B cell (primary cell): ENCODE results near the gene HPS4. TPM values are rescaled to one million over a fixed set of nuclear protein-coding genes. Genes with fewer than 3 reads are reported as not detected.

Source experiments
- ATAC-seq: fragments of 200-7000 bp; cut with Tn5 transposase; one replicate; pipeline ENCODE4 v1.10.0; 2021; ENCODE audit warnings: low read depth, mild to moderate bottlenecking, moderate number of reproducible peaks, moderate library complexity
- CTCF ChIA-PET: fragments of 350-600 bp; sonication (Branson Sonifier 250); formaldehyde crosslinking; loops from one replicate; lab custom pipeline; 2021; ENCODE audit warnings: antibody characterized with exemption, inconsistent platforms; lab: Charles Lee
- POLR2A ChIA-PET: fragments of 350-600 bp; sonication (Branson Sonifier 250); formaldehyde crosslinking; loops from one replicate; lab custom pipeline; 2021; ENCODE audit warnings: antibody characterized with exemption; lab: Charles Lee
- DNase-seq: peaks from one replicate; pipeline ENCODE4 v3.0.0; 2013
- H2AFZ ChIP-seq: 2 replicates; pipeline ENCODE4 v1.6.1; 2012; ENCODE audit warnings: mild to moderate bottlenecking, low read depth, low read length; ENCODE audit not compliant: insufficient read depth, poor library complexity, severe bottlenecking
- H3K27ac ChIP-seq, 2 donors: 1 replicate in 1 of 2; 2 replicates in 1 of 2; pipeline ENCODE4 v1.5.1; 2012 to 2013; ENCODE audit warnings: low read length in 2 of 2, mild to moderate bottlenecking in 2 of 2, moderate library complexity in 1 of 2
- H3K27me3 ChIP-seq, 4 experiments: fragments of 200-600 bp in 1 of 4; sonication (generic) in 1 of 4; replicated peaks in 1 of 4; 1 replicate in 2 of 4; 2 replicates in 2 of 4; pipeline versions ENCODE4 v1.6.1 to v1.7.0; 2013 to 2016; ENCODE audit warnings: low read length in 3 of 4, mild to moderate bottlenecking in 2 of 4, mixed read lengths in 1 of 4, moderate library complexity in 1 of 4; ENCODE audit not compliant: insufficient read depth in 4 of 4, control insufficient read depth in 3 of 4; ENCODE audit errors: control extremely low read depth in 1 of 4
- H3K36me3 ChIP-seq, 2 experiments: replicated peaks in 1 of 2; 1 replicate in 1 of 2; 2 replicates in 1 of 2; pipeline versions ENCODE4 v1.6.1 to v1.7.1; 2013; ENCODE audit warnings: low read length in 1 of 2; ENCODE audit not compliant: insufficient read depth in 2 of 2, control insufficient read depth in 1 of 2; ENCODE audit errors: control extremely low read depth in 1 of 2, extremely low read depth in 1 of 2
- H3K4me1 ChIP-seq, 2 donors: fragments of 200-600 bp in 1 of 2; sonication (generic) in 1 of 2; 1 replicate in 1 of 2; 2 replicates in 1 of 2; pipeline versions ENCODE4 v1.5.1 to v1.6.1; 2013 to 2017; ENCODE audit warnings: low read length in 2 of 2; ENCODE audit not compliant: control insufficient read depth in 2 of 2, insufficient read depth in 2 of 2
- H3K4me2 ChIP-seq: replicated peaks from 2 replicates; pipeline ENCODE3; 2012; ENCODE audit warnings: mild to moderate bottlenecking, low read depth, low read length; ENCODE audit not compliant: poor library complexity, severe bottlenecking
- H3K4me3 ChIP-seq, 5 experiments: fragments of 200-600 bp in 1 of 5; sonication (generic) in 1 of 5; 1 replicate in 3 of 5; 2 replicates in 2 of 5; pipeline versions ENCODE4 v1.5.1 to v1.7.0; 2011 to 2016; ENCODE audit warnings: low read length in 4 of 5, mild to moderate bottlenecking in 4 of 5, low read depth in 2 of 5, control low read depth in 1 of 5, moderate library complexity in 1 of 5; ENCODE audit not compliant: insufficient read depth in 1 of 5; ENCODE audit errors: control extremely low read depth in 1 of 5, extremely low read depth in 1 of 5
- H3K79me2 ChIP-seq: fragments of 200-600 bp; sonication (generic); one replicate; pipeline ENCODE4 v1.6.0; 2016; ENCODE audit warnings: low read length; ENCODE audit not compliant: control insufficient read depth, insufficient read depth
- H3K9ac ChIP-seq: fragments of 200-600 bp; sonication (generic); 2 replicates; pipeline ENCODE4 v1.6.1; 2017; ENCODE audit warnings: mild to moderate bottlenecking, low read length, moderate library complexity
- H3K9me3 ChIP-seq, 3 donors: one replicate each; pipeline versions ENCODE4 v1.6.1 to v1.7.1; 2013; ENCODE audit warnings: low read length in 2 of 3; ENCODE audit not compliant: control insufficient read depth in 2 of 3, insufficient read depth in 1 of 3; ENCODE audit errors: control extremely low read depth in 1 of 3
- H4K20me1 ChIP-seq: 2 replicates; pipeline ENCODE4 v1.6.0; 2012; ENCODE audit warnings: mild to moderate bottlenecking, low read length; ENCODE audit not compliant: insufficient read depth, control insufficient read depth, poor library complexity, severe bottlenecking
- H3K27ac Mint-ChIP-seq: one replicate; pipeline ENCODE4 v1.8.0; 2021; ENCODE audit warnings: mixed read lengths
- H3K27me3 Mint-ChIP-seq: one replicate; pipeline ENCODE4 v1.8.0; 2021; ENCODE audit warnings: mixed read lengths
- H3K4me1 Mint-ChIP-seq: one replicate; pipeline ENCODE4 v1.8.0; 2021; ENCODE audit warnings: mixed read lengths
- H3K4me3 Mint-ChIP-seq: one replicate; pipeline ENCODE4 v1.8.0; 2021; ENCODE audit warnings: mixed read lengths
- H3K9me3 Mint-ChIP-seq: one replicate; pipeline ENCODE4 v1.8.0; 2022; ENCODE audit warnings: mixed read lengths; ENCODE audit not compliant: insufficient read depth
- EZH2 ChIP-seq: IDR thresholded peaks from 2 replicates; pipeline ENCODE4 v1.6.1; 2012; ENCODE audit warnings: borderline replicate concordance, low read depth, mild to moderate bottlenecking, moderate library complexity, low read length; ENCODE audit not compliant: insufficient read depth, poor library complexity, severe bottlenecking
- WGBS: methylation state at CpG from one replicate; pipeline ENCODE4 v1.1.5; 2013; ENCODE audit warnings: missing lambda C conversion rate; ENCODE audit not compliant: insufficient coverage; 5-methylcytosine and 5-hydroxymethylcytosine counted together
- intact Hi-C: fragments of 100-400 bp; cut with micrococcal nuclease; formaldehyde crosslinking; loops from one replicate; pipeline ENCODE4 v1.10.0; 2022
- polyA plus RNA-seq: library from polyadenylated mRNA; depleted of rRNA; stranded (reverse); fragments of >200 nt; gene quantifications from 2 replicates; pipeline ENCODE4 v1.2.3, GENCODE V29; 2012
- total RNA-seq, 2 donors: library from RNA; stranded (reverse); fragments of 120-200 nt in 1 of 2; gene quantifications; 1 replicate in 1 of 2; 2 replicates in 1 of 2; pipeline versions ENCODE4 v1.2.3 to v1.2.4, GENCODE V29; 2013 to 2022
- TF ChIP-seq, protein P1 (sequence below): fragments of 200-600 bp; IDR thresholded peaks from one replicate; pipeline ENCODE4 v1.8.0; 2022; ENCODE audit warnings: antibody characterized with exemption, mild to moderate bottlenecking

HPS4 gene
- total and polyA plus RNA-seq, 2 donors (not counting 1 experiment from before 2014, with no cell fraction given) = 34.8 to 61.8 TPM

- Histone ChIP-seq H3K36me3 (peaks cover 6 to 79% of the 10 kb centered on the region in 2 experiments), H4K20me1 (peaks cover 13% of the 10 kb centered on the region), H2AFZ (no peak overlapping the region), H3K27ac (no peak overlapping the region), H3K9ac (no peak overlapping the region), H3K9me3 (no peaks in the 10 kb centered on the region), H3K27me3 (no peaks in the 10 kb centered on the region), H3K4me3 (no peak overlapping the region), H3K4me1 (peaks cover 13 to 14% of the 10 kb centered on the region in 2 donors), H3K79me2 (peaks cover 20% of the 10 kb centered on the region), H3K4me2 (no peak overlapping the region)
- H3K4me3 Mint-ChIP-seq = no peak overlapping the region
- DNase-seq = no peak
- intact Hi-C loops = no loop called here
- H3K9me3 Mint-ChIP-seq = no peaks in the 10 kb centered on the region
- no peaks in the 10 kb centered on the region for H3K27me3 Mint-ChIP-seq
- TF ChIP-seq EZH2 = no peak
- TF ChIP-seq, protein P1, sequence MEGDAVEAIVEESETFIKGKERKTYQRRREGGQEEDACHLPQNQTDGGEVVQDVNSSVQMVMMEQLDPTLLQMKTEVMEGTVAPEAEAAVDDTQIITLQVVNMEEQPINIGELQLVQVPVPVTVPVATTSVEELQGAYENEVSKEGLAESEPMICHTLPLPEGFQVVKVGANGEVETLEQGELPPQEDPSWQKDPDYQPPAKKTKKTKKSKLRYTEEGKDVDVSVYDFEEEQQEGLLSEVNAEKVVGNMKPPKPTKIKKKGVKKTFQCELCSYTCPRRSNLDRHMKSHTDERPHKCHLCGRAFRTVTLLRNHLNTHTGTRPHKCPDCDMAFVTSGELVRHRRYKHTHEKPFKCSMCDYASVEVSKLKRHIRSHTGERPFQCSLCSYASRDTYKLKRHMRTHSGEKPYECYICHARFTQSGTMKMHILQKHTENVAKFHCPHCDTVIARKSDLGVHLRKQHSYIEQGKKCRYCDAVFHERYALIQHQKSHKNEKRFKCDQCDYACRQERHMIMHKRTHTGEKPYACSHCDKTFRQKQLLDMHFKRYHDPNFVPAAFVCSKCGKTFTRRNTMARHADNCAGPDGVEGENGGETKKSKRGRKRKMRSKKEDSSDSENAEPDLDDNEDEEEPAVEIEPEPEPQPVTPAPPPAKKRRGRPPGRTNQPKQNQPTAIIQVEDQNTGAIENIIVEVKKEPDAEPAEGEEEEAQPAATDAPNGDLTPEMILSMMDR = no peak
- no peak for ATAC-seq
- 94% methylated on average over 25 of the region's 25 CpGs for WGBS
- POLR2A ChIA-PET = no interaction called here
- peaks cover 16% of the 10 kb centered on the region for H3K4me1 Mint-ChIP-seq
- no peak overlapping the region for H3K27ac Mint-ChIP-seq
- CTCF ChIA-PET = interaction anchor here (1.2 to 1.5 kb wide), 2 partner anchors 14 to 36 kb away, joined by 3 to 4 read pairs; no protein-coding TSS in a partner anchor
Observed at GRCh38 chr22:26499188-26499703, 15.7 kb upstream of the HPS4 start.

DNA sequence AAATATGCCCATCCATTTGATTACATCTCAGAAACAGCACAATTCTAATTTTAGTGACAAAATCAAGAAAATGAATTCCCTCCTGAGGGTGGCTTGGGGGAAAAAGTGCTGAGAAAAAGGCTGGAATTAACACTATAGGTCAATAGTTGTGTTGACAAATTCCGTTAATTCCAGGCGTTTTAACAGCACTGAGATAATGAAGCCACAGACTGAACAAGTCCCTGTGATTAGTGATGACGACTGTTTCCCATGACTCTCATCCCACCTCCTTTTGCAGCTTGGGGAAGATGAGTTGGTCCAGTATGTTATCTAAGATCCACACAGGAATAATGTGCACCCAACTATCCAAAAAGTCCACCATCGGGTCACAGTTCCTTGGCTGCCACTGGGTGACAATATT is 12.9 kb upstream of the HPS4 start:
- Histone ChIP-seq H3K27me3 (no peaks in the 10 kb centered on the region), H3K9ac (no peak overlapping the region), H3K4me1 (no peaks in the 10 kb centered on the region), H3K36me3 (peaks cover 5 to 79% of the 10 kb centered on the region in 2 experiments), H3K9me3 (no peaks in the 10 kb centered on the region), H4K20me1 (peaks cover 13% of the 10 kb centered on the region), H3K27ac (no peak overlapping the region), H2AFZ (no peak overlapping the region), H3K4me3 (no peak overlapping the region), H3K79me2 (peaks cover 9% of the 10 kb centered on the region), H3K4me2 (no peak overlapping the region)
- TF ChIP-seq, protein P1 = no peak
- TF ChIP-seq EZH2 = no peak
- Mint-ChIP-seq H3K27ac (no peak overlapping the region), H3K9me3 (no peaks in the 10 kb centered on the region), H3K4me3 (no peak overlapping the region), H3K27me3 (no peaks in the 10 kb centered on the region), H3K4me1 (no peaks in the 10 kb centered on the region)
- intact Hi-C loops = no loop called here
- ChIA-PET CTCF (no interaction called here), POLR2A (no interaction called here)
- ATAC-seq = no peak
- WGBS = 100% methylated on average over 2 of the region's 4 CpGs
- DNase-seq = no peak
